Astrocyte (in vitro differentiated cells and primary cell): ENCODE results near the gene FHIT.

Source experiments
- CTCF ChIP-seq: IDR thresholded peaks from 2 replicates; pipeline ENCODE4 v1.5.1; 2011; ENCODE audit warnings: low read depth, mild to moderate bottlenecking, inconsistent platforms, low read length, moderate library complexity; ENCODE audit not compliant: insufficient read depth
- EZH2 ChIP-seq: IDR thresholded peaks from 2 replicates; pipeline ENCODE4 v1.6.1; 2012; ENCODE audit warnings: mild to moderate bottlenecking, low read length, inconsistent platforms; ENCODE audit not compliant: insufficient read depth

GRCh38 chr3:60660026-60660425 lies 591.2 kb downstream of the FHIT start:
- TF ChIP-seq EZH2 (no peak), CTCF (no peak)
